ENCODE data around the gene ACSF2. TPM values are rescaled to one million over a fixed set of nuclear protein-coding genes. Genes with fewer than 3 reads are reported as not detected.

ACSF2 gene
- total RNA-seq, 4 donors from 2014 or later = 20.5 to 69.3 (median 31.9) TPM

DNA sequence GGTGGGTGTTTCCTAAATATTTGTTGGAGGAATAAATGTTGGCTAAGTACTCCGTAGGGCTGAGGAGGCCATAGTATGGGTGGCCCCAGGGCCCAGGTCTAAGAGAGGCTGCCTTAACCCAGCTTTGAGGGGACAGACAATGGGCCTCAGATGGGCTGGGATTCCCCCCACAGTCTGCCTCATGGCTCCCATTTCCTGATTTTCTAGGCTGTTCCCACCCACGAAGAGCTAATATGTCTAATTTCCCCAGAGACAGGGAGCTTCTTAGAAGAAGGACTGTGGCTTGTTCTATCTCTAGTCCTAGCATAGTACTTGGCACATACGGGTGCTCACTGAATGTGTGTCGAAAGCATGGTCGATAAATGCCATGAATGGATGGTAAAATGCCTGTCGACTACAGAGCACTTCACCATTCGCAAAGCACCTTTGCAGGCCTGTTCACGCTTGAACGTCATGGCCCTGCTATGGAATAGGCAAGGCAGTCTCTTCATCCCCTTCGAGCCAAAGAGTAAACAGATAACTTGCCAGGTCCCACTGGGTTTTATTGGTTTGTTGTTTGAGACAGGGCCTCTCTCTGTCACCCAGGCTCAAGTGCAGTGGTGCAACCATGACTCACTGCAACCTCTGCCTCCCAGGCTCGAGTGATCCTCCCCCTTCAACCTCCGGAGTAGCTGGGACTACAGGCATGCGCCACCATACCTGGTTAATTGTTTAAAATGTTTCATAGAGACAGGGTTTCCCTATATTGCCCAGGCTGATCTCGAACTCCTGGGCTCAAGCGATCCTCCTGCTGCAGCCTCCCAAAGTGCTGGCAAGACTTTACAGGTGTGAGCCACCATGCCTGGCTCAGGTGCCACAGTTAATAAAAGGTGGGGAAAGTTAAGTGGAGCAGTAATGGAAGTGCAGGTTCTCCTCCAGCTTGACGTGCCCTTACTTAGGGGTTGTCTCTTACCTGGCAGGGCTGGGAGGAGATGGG lies 33.0 kb downstream of the ACSF2 start:
- Histone ChIP-seq H3K4me3 (no peak overlapping the region), H3K36me3 (peaks cover 0 to 56% (median 0%) of the 10 kb centered on the region in 3 donors), H3K9me3 (no peaks in the 10 kb centered on the region), H3K27ac (no peak overlapping the region), H3K4me1 (no peaks in the 10 kb centered on the region), H3K27me3 (no peaks in the 10 kb centered on the region)
- WGBS, 2 donors = 77% methylated on average over 16 of the region's 16 CpGs
- TF ChIP-seq EP300 (IDR thresholded peaks at IDR 0.05) (no peak), POLR2A (IDR thresholded peaks at IDR 0.05) (no peak)
- TF ChIP-seq, protein P1, sequence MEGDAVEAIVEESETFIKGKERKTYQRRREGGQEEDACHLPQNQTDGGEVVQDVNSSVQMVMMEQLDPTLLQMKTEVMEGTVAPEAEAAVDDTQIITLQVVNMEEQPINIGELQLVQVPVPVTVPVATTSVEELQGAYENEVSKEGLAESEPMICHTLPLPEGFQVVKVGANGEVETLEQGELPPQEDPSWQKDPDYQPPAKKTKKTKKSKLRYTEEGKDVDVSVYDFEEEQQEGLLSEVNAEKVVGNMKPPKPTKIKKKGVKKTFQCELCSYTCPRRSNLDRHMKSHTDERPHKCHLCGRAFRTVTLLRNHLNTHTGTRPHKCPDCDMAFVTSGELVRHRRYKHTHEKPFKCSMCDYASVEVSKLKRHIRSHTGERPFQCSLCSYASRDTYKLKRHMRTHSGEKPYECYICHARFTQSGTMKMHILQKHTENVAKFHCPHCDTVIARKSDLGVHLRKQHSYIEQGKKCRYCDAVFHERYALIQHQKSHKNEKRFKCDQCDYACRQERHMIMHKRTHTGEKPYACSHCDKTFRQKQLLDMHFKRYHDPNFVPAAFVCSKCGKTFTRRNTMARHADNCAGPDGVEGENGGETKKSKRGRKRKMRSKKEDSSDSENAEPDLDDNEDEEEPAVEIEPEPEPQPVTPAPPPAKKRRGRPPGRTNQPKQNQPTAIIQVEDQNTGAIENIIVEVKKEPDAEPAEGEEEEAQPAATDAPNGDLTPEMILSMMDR (IDR thresholded peaks at IDR 0.05) = no peak
- DNase-seq (ENCODE audit: low spot score in 2 of 2) = no peak

DNA sequence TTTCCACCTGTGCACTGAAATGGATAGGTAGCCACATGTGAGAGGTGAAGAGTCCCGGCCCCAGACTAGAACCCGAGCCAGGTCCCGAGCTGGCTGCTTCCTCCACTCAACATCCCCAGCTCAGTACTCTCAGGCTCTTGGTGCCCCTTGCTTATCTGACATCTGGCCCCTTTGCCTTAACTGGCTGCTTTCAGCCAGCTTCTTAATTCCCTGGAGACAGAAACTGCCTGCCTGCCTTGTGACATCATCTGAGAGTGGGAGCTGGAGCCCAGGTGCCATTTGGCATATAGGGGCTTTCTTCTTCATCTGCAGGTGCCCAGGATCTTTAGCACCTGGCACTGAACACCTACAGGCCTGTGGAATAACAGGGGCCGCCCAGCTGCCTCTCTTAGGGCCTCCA lies 33.7 kb downstream of the ACSF2 start:
- Histone ChIP-seq H3K4me3 (no peak overlapping the region), H3K36me3 (peaks cover 0 to 57% (median 0%) of the 10 kb centered on the region in 3 donors), H3K27me3 (no peaks in the 10 kb centered on the region), H3K9me3 (no peaks in the 10 kb centered on the region), H3K27ac (no peak overlapping the region), H3K4me1 (no peaks in the 10 kb centered on the region)
- DNase-seq (ENCODE audit: low spot score in 2 of 2) = no peak
- TF ChIP-seq POLR2A (IDR thresholded peaks at IDR 0.05) (no peak), EP300 (IDR thresholded peaks at IDR 0.05) (no peak)
- TF ChIP-seq, protein P1 (IDR thresholded peaks at IDR 0.05) = no peak
- 76 to 89% methylated on average over 4 of the region's 4 CpGs for WGBS, 2 donors

DNA sequence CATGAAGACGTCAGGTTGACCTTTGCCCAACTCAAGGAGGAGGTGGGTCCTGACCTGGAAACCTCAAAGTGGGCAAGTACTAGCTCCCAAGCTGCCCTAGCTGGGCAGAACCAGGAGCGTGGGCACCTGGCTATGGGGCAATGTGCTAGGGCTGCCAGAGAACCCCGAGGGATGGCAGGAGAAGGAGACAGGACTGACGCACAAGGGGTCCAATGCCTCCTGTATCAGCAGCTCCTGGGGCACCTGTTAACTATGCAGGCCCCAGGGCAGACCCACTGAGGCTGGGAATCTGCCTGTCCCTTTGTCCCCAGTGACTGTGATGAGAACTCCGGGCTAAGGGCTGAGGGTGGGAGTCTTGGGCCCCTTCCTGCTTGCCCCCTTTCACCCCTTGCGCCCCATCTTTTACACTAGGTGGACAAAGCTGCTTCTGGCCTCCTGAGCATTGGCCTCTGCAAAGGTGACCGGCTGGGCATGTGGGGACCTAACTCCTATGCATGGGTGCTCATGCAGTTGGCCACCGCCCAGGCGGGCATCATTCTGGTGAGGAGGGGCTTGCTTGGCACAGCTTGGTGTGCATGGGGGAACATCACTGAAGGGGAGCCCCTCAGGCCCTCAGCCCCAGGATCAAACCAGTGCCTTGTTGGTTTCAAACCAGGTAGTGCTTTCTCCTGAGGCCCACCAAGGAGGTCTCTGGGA lies 35.0 kb downstream of the ACSF2 start:
- TF ChIP-seq, protein P1 (IDR thresholded peaks at IDR 0.05) = no peak
- no peak for TF ChIP-seq POLR2A (IDR thresholded peaks at IDR 0.05)
- no peak for TF ChIP-seq EP300 (IDR thresholded peaks at IDR 0.05)
- Histone ChIP-seq H3K27ac (no peak overlapping the region), H3K27me3 (no peaks in the 10 kb centered on the region), H3K9me3 (no peaks in the 10 kb centered on the region), H3K4me3 (no peak overlapping the region), H3K4me1 (no peaks in the 10 kb centered on the region), H3K36me3 (peaks cover 0 to 57% (median 0%) of the 10 kb centered on the region in 3 donors)
- WGBS, 2 donors = 88 to 91% methylated on average over 6 of the region's 9 CpGs
- no peak for DNase-seq (ENCODE audit: low spot score in 2 of 2)

DNA sequence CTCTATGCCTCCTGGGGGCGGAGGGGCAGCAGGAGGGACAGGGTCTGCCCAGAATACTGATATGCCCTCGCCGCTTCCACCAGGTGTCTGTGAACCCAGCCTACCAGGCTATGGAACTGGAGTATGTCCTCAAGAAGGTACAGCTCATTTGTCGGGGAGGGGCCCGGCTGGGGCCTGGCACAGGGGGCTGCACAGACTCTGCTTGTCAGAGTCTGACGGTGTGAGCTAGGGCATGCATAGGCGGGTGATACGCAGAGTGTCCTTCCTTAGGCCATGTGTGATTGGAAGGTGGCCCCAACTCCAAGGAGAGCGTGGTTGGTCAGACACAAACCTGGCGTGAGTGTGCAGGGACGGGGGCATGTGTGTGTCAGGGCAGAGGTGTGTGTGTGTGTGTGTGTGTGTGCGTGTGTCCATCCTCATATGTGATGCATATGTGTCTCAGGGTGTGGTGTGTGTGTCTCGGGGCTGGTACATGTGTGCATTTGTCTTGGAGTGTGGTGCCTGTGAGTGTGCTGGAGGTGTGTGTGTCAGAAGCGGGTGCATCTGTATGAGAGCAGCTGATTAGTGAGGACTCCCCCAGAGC lies 35.6 kb downstream of the ACSF2 start:
- Histone ChIP-seq H3K27me3 (no peaks in the 10 kb centered on the region), H3K27ac (no peak overlapping the region), H3K4me3 (no peak overlapping the region), H3K36me3 (peaks cover 0 to 55% (median 0%) of the 10 kb centered on the region in 3 donors), H3K9me3 (no peaks in the 10 kb centered on the region), H3K4me1 (no peaks in the 10 kb centered on the region)
- 91 to 95% methylated on average over 14 of the region's 14 CpGs for WGBS, 2 donors
- DNase-seq (ENCODE audit: low spot score in 2 of 2) = no peak
- TF ChIP-seq POLR2A (IDR thresholded peaks at IDR 0.05) (no peak), EP300 (IDR thresholded peaks at IDR 0.05) (no peak)
- TF ChIP-seq, protein P1 (IDR thresholded peaks at IDR 0.05) = no peak

All from tibial nerve (tissue), 4 donors.